Thymus (tissue), 11 donors: Measurements from ENCODE around the gene RNF40. TPM values are rescaled to one million over a fixed set of nuclear protein-coding genes. Genes with fewer than 3 reads are reported as not detected.

Experiments
- DNase-seq, 9 donors: peaks; one replicate each; pipeline ENCODE4 v3.0.0-alpha.2; 2013; ENCODE audit warnings: low spot score in 9 of 9, low read depth in 6 of 9, missing footprints in 1 of 9
- H3K27ac ChIP-seq, 2 donors: one replicate each; pipeline ENCODE4 v1.5.1; 2013; ENCODE audit warnings: control low read depth in 1 of 2, low read depth in 1 of 2, low read length in 1 of 2, mild to moderate bottlenecking in 1 of 2, moderate library complexity in 1 of 2
- H3K27me3 ChIP-seq, 2 donors: one replicate each; pipeline ENCODE4 v1.5.1; 2013; ENCODE audit warnings: low read length in 1 of 2; ENCODE audit not compliant: control insufficient read depth in 2 of 2, insufficient read depth in 1 of 2
- H3K36me3 ChIP-seq, 2 donors: one replicate each; pipeline ENCODE4 v1.5.1; 2013; ENCODE audit warnings: low read length in 1 of 2, mild to moderate bottlenecking in 1 of 2, moderate library complexity in 1 of 2; ENCODE audit not compliant: control insufficient read depth in 2 of 2, insufficient read depth in 2 of 2
- H3K4me1 ChIP-seq, 2 donors: one replicate each; pipeline ENCODE4 v1.5.1; 2013; ENCODE audit warnings: low read length in 2 of 2; ENCODE audit not compliant: control insufficient read depth in 2 of 2, insufficient read depth in 2 of 2
- H3K4me3 ChIP-seq, 2 donors: one replicate each; pipeline ENCODE4 v1.5.1; 2013; ENCODE audit warnings: low read length in 2 of 2, control low read depth in 1 of 2, mild to moderate bottlenecking in 1 of 2
- H3K9me3 ChIP-seq, 2 donors: one replicate each; pipeline ENCODE4 v1.5.1; 2013; ENCODE audit warnings: low read length in 1 of 2, mild to moderate bottlenecking in 1 of 2; ENCODE audit not compliant: control insufficient read depth in 2 of 2, insufficient read depth in 1 of 2
- WGBS: extraction: QIAGEN DNeasy Blood & Tissue Kit; methylation state at CpG from one replicate; pipeline ENCODE4 v1.1.7; 2013; 5-methylcytosine and 5-hydroxymethylcytosine counted together
- polyA plus RNA-seq: library from polyadenylated mRNA; stranded (reverse); fragments of 200-250 nt; gene quantifications from one replicate; pipeline ENCODE4 v1.2.3, GENCODE V29; 2013
- total RNA-seq: library from RNA; stranded (reverse); fragments of 120-200 nt; gene quantifications from one replicate; pipeline ENCODE4 v1.2.4, GENCODE V29; 2013
- donor health status: healthy.

RNF40 gene
- total and polyA plus RNA-seq, 2 donors: 42.4 to 74.8 TPM

- Histone ChIP-seq H3K27me3 (no peaks in the 10 kb centered on the region), H3K4me3 (peak within 1 kb of the TSS; percentile 58 to 90), H3K9me3 (no peaks in the 10 kb centered on the region), H3K27ac (peak within 1 kb of the TSS; percentile 71 to 87), H3K36me3 (peaks cover 25 to 34% of the 10 kb centered on the region in 2 donors), H3K4me1 (peaks cover 4 to 6% of the 10 kb centered on the region in 2 donors)
- WGBS: 4% methylated on average over 60 of the region's 60 CpGs
- DNase-seq: peak; percentile 82 to 96 (median 90)
Observed at GRCh38 chr16:30747799-30748633, 14.1 kb upstream of the RNF40 start, which contains the start of gene PHKG2. Gene PHKG2, plus strand, starts transcription at chr16:30748425. Its CDS starts 396 bp downstream, at chr16:30748821.

GRCh38 chr16:30748634-30749445 lies 13.3 kb upstream of the RNF40 start:
- H3K4me1 ChIP-seq: peaks cover 4 to 6% of the 10 kb centered on the region in 2 donors
- H3K4me3 ChIP-seq: peak overlapping the region; percentile 58 to 90
- H3K36me3 ChIP-seq: peaks cover 26 to 35% of the 10 kb centered on the region in 2 donors
- WGBS: 18% methylated on average over 36 of the region's 36 CpGs
- no peaks in the 10 kb centered on the region for H3K9me3 ChIP-seq
- no peaks in the 10 kb centered on the region for H3K27me3 ChIP-seq
- H3K27ac ChIP-seq: peak overlapping the region; percentile 52 to 71
- peak in 2 of 9 donors; percentile 4 to 17 for DNase-seq

- Histone ChIP-seq H3K9me3 (no peaks in the 10 kb centered on the region), H3K4me3 (no peak overlapping the region), H3K27ac (no peak overlapping the region), H3K36me3 (peaks cover 30 to 34% of the 10 kb centered on the region in 2 donors), H3K4me1 (peaks cover 4 to 6% of the 10 kb centered on the region in 2 donors), H3K27me3 (no peaks in the 10 kb centered on the region)
- 97% methylated on average over 4 of the region's 4 CpGs for WGBS
- DNase-seq: no peak
Observed at GRCh38 chr16:30750201-30750600, 11.9 kb upstream of the RNF40 start.

DNA sequence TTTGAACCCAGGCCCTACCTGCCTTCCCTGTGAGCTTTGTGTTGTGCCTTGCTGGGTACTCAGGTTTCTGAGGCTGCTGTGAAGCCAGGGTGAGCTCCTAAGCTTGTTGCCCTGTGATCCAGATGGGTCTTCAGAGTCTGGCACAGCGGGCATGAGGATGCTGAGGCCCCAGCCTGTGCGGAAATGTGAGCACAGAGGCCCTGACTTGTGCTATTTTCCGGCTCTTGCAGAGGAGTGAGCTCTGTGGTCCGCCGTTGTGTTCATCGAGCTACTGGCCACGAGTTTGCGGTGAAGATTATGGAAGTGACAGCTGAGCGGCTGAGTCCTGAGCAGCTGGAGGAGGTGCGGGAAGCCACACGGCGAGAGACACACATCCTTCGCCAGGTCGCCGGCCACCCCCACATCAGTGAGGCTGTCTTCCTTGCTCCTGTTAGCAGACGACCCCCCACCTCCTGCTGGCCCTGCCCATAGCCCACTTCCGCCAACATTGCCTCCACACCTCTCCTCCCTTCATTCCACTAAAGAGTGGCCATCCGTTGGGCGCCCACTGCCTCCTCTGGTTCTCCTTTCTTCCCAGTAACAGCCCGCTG lies 11.2 kb upstream of the RNF40 start:
- peaks cover 4 to 6% of the 10 kb centered on the region in 2 donors for H3K4me1 ChIP-seq
- no peak for DNase-seq
- H3K27me3 ChIP-seq: no peaks in the 10 kb centered on the region
- peaks cover 35 to 39% of the 10 kb centered on the region in 2 donors for H3K36me3 ChIP-seq
- H3K27ac ChIP-seq: no peak overlapping the region
- H3K4me3 ChIP-seq: no peak overlapping the region
- 98% methylated on average over 20 of the region's 20 CpGs for WGBS
- H3K9me3 ChIP-seq: no peaks in the 10 kb centered on the region

DNA sequence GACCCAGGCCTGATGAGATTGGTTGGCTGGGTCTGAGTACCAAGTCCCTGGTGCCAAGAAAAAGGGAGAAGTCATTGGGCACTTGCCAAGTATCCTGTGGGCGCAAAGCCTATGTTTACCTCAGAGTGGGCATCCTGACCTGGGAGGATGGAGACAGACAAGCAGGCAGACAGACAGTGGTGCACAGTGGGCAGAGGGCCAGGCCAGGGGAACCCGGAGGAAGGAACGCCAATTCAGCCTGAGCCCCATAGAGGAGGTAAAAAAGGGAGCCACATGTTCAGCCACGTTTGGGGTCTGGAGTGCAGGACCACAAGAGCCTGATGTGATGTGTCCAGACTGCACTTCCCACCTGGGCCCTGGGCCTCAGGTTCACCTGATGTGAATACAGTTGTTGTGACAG lies 8.5 kb upstream of the RNF40 start:
- DNase-seq: no peak
- 98% methylated on average over 4 of the region's 4 CpGs for WGBS

GRCh38 chr16:30755955-30756780 lies 6.0 kb upstream of the RNF40 start:
- Histone ChIP-seq H3K27ac (no peak overlapping the region), H3K36me3 (peaks cover 44 to 55% of the 10 kb centered on the region in 2 donors), H3K4me3 (no peak overlapping the region), H3K9me3 (no peaks in the 10 kb centered on the region), H3K27me3 (no peaks in the 10 kb centered on the region), H3K4me1 (peaks cover 0 to 8% of the 10 kb centered on the region in 2 donors)
- 99% methylated on average over 20 of the region's 20 CpGs for WGBS
- DNase-seq: no peak

More for the DNA sequence above, 8.5 kb upstream of the RNF40 start:
- H3K9me3 ChIP-seq: no peaks in the 10 kb centered on the region
- no peak overlapping the region for H3K27ac ChIP-seq
- peaks cover 50 to 57% of the 10 kb centered on the region in 2 donors for H3K36me3 ChIP-seq
- no peaks in the 10 kb centered on the region for H3K27me3 ChIP-seq
- H3K4me1 ChIP-seq: no peaks in the 10 kb centered on the region
- no peak overlapping the region for H3K4me3 ChIP-seq

DNA sequence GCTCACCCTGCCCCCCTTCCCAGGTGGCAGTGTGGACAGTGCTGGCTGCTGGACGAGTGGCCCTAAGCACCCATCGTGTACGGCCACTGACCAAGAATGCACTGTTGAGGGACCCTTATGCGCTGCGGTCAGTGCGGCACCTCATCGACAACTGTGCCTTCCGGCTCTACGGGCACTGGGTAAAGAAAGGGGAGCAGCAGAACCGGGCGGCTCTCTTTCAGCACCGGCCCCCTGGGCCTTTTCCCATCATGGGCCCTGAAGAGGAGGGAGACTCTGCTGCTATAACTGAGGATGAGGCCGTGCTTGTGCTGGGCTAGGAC lies 5.4 kb upstream of the RNF40 start:
- Histone ChIP-seq H3K27ac (no peak overlapping the region), H3K4me3 (no peak overlapping the region), H3K36me3 (peaks cover 40 to 50% of the 10 kb centered on the region in 2 donors), H3K9me3 (no peaks in the 10 kb centered on the region), H3K27me3 (no peaks in the 10 kb centered on the region), H3K4me1 (peaks cover 0 to 12% of the 10 kb centered on the region in 2 donors)
- WGBS: 99% methylated on average over 13 of the region's 13 CpGs
- no peak for DNase-seq

GRCh38 chr16:30757316-30757715 lies 4.8 kb upstream of the RNF40 start:
- WGBS: 97% methylated on average over 7 of the region's 7 CpGs
- Histone ChIP-seq H3K27ac (no peak overlapping the region), H3K36me3 (peaks cover 40 to 50% of the 10 kb centered on the region in 2 donors), H3K9me3 (no peaks in the 10 kb centered on the region), H3K4me1 (peaks cover 0 to 12% of the 10 kb centered on the region in 2 donors), H3K4me3 (no peak overlapping the region), H3K27me3 (no peaks in the 10 kb centered on the region)
- no peak for DNase-seq
